Stimulated activated CD8-positive, alpha-beta memory T cell treated with anti-CD3 and anti-CD28 coated beads, Interleukin-15, amount 100 ng/mL, for 24 hours (primary cell): ENCODE data around the gene CAMTA1.

ENCODE experiments used
- DNase-seq: peaks from one replicate; pipeline ENCODE4 v3.0.0-alpha.2; 2020; ENCODE audit warnings: low read depth

The CAMTA1 gene

GRCh38 chr1:7558921-7559869 lies 773.9 kb downstream of the CAMTA1 start:
- DNase-seq, result no peak

GRCh38 chr1:7560128-7560527 lies 774.9 kb downstream of the CAMTA1 start:
- DNase-seq, result no peak

DNA sequence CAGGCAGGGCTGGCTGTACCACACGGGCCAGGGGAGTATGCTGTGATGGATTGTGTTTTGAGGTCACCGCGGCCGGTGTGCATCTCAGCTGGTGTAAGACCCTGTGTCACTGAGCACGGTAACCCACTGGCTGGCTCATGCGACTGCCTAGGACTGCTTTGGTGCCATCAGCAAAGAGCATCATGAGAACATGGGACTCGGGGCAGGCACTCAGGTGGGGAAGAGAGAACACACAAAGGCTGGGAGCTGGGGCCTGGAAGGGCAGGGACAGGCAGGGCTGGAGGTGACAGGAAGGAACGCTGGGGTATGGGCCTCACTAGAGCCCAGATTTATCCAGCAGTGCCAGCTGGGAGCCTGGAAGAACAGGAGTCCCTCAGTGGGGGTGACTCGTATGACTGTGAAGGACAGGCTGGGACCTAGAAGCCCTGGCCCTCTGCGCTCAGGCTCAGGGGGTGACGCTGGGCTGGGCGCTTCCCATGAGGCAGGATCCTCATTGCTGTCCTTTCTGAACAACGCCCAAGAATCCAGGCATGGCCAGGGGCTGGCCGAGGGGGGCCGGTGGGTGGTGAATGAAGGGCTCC lies 775.4 kb downstream of the CAMTA1 start:
- DNase-seq, result no peak

DNA sequence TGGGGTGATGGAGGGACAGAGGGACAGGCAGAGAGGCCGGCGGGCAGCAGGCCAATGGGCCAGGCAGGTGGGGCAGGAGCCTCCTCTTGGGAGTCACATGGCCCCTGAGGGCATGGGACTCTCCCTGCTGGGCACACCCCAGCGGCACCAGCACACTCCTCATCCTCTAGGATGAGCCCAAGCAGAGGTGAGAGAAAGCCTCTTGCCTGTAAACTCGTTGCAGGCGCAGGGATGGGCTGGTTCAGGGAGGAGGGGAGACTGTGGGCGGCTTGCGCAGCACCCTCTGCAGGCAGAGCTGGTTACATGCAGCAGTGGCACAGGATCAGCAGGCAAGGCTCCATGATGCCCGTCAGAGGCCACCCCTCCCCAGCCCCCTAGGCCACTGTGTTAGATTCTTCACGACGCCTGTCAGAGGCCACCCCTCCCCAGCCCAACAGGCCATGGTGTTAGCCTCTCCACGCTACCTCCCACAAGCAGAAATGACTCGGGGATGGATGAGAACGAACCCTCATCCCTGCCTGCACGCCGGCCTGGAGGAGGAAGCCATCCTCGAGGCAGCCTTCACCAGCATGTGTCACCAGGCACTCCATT lies 776.2 kb downstream of the CAMTA1 start:
- no peak for DNase-seq

DNA sequence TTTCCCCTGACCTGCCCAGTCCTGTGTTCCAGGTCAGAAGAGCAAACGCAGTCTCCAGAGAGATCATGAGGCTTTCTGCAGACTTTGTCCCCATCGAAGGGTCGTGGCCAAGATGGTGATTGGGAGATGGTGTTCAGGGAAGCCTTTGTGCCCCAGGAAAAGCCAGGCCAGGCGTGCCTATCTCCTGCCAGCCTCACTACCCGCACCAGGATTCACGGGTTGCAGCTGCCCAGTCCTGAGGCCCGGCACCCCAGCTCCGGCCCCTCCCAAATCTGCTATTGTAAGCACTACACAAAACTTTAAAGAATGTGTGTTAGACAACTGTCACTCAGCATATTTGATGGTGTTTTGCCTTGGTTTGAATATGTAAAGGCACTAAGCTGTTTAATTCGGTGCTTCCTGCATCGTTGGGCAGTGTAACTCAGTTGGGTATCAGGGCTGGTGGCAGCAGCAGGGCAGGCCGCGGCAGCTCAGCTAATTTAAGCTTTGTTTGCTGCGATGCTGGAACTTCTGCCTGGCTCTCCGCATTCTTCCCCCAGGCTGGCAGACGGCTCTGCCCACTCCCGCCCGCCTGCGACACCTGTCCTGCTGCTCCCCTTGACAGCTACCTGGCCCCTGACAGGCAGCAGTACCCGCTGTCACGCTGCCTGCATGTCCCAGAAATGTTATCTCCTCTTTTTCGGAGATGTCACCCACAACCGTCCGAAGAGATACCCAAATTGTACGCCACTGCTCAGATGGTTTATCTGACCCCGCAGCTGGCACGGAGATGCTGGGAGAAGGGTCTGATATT lies 776.9 kb downstream of the CAMTA1 start:
- no peak for DNase-seq

GRCh38 chr1:7562729-7563605 lies 777.7 kb downstream of the CAMTA1 start:
- DNase-seq, result no peak

DNA sequence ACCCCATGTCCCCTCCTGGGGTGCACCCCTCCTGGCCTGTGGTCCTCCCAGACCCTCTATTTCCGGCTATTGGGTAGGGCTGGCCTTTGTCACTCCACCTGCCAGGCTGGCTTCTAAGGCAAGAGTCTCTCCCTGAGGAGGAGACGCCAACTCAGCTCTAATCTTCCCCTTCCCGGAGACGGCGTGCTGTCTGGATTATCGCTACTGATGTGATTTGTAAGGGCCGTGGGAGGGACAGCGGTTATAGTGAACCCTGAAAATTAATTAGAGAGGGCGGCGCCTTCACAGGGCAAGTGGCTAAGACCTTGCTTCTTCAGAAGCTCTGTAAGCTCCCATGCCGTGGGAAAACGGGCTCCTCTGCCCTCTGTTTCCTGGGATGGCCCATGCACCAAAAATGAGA lies 778.9 kb downstream of the CAMTA1 start:
- DNase-seq, result no peak

DNA sequence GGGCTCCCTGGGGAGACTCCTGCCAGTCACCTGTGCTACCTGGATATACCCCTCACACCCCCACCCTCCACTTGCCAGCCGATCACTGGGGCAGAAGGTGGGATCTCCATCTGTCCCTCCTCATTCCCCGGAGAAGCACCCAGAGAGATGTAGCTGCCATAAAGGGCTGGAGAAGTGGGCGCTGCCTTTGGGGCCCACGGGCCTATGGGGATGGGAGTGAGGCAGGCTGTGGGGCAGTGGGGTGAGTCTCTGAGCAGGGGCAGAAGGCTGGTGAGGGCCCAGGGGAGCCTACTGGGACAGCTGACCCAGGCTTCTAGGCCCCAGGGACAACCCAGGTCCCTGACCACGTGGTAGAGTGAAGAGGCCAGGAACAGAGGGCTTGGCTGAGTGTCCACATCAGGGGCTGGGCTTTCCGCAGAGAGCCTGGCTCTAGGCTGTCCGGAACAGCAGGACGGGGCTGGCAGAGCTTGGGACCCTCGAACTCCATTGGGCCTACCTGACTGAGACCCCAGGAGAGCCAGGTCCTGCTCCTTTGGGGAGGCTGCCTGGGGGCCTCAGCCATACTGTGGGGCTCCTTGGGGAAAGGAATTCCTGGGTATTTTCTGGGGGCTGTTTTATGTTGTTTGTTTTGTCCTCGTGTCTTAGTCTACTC lies 780.0 kb downstream of the CAMTA1 start:
- no peak for DNase-seq

DNA sequence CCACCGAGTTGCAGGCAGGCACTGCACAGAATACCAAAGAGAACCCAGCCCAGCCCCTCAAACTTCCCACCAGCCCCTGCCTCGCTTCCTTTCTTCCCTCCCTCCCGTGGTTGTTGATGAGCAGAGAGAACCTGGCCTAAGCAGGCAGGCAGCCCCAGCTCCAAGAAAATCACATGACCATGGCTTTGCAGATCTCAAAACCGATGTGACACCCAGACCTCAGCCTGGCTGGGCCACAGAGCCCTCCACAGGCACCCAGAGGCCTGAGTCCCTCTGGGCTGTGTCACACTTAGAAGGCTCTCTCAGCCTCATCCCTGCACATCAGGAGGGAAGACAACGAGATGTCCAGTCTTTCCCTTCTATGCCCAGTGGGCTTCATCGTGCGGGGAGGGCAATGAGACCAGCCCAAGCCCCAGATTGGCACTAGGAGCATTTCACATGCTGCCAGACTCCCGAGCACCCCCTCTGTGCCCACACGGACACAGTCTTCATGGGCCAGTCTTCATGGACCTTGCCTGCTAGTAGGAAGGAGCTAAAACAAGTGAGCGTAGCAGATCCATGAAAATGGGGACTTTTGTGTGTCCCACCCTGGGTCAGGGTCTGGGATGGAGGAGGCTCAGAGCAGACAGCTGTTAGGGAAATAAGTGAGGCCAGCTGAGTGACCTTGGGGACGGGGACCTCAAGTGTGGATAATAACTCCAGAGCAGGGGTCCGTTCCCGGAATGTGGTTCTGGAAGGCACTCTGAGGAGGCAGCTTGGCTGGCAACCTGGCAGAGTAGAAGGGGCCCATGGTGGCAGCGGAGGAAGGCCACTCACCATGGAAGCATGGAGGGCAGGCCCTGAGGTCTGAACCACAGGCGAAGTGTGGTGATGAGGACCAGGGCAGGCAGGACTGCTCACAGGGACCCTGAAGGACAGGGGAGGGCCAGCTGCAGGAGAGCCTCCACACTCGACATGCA lies 781.4 kb downstream of the CAMTA1 start:
- DNase-seq, result no peak

DNA sequence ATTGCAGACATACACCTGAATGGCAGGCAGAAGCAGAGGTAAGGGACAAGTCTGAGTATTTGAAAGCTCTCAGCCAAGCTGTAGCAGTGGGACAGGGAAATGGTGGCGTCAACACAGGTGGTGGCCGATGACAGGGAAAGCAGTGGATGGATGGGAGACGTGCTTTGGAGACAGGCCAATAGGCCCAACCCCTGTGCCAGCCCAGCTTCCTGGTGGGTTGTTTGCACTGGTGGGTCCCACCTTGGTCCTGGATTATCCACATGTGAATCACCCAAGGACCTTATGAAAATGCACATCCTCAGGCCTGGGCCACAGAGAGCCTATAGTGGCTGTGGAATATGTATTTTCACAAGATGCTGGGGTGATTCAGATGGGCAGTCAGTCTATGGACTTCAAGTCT lies 782.1 kb downstream of the CAMTA1 start:
- DNase-seq, result no peak

DNA sequence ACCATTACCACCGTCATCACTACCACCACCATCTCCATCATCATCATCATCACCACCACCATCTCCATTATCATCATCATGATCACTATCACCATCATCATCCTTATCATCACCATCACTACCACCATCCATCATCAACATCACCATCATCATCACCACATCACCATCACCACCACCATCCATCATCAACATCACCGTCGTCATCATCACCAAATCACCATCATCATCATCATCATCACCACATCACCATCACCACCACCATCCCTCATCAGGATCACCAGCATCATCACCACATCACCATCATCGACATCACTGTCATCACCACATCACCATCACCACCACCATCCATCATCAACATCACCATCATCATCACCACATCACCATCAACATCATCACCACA lies 782.8 kb downstream of the CAMTA1 start:
- DNase-seq, result no peak

- DNase-seq, result no peak
Measured at GRCh38 chr1:7568901-7569524, 783.8 kb downstream of the CAMTA1 start.

DNA sequence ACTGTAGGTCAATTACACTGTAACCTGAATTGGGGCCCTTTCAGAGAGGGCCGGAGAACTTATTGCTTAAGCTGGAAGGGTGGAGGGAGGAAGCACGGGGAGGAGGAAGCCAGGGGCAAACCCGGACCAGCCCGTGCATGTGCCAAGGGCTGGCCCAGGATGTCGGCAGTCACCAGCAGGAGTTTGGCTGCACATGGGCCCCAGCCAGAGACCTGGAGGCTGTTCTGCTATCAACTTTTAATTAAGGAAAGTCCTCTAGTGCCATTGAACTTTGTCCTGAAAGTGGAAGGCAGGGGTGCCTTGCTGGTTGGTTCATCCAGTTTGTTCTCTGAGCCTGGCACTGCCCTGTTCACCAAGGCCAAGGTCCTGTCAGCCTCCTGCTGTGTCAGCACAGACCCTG lies 785.1 kb downstream of the CAMTA1 start:
- DNase-seq, result no peak

- no peak for DNase-seq
Measured at GRCh38 chr1:7572654-7573152, 787.4 kb downstream of the CAMTA1 start.

- no peak for DNase-seq
Measured at GRCh38 chr1:7573481-7573880, 788.2 kb downstream of the CAMTA1 start.

- no peak for DNase-seq
Measured at GRCh38 chr1:7574121-7575040, 789.1 kb downstream of the CAMTA1 start.

GRCh38 chr1:7575041-7575400 lies 789.8 kb downstream of the CAMTA1 start:
- DNase-seq, result no peak
